Erythroblast (primary cell): Measurements from ENCODE around the gene AGK.

ENCODE experiments used
- GATA1 ChIP-seq: IDR thresholded peaks from 2 replicates; pipeline ENCODE4 v1.6.1; 2011; ENCODE audit warnings: low read depth, mild to moderate bottlenecking, control low read depth, low read length, moderate library complexity
- POLR2A ChIP-seq: IDR thresholded peaks from 2 replicates; pipeline ENCODE4 v1.6.1; 2011; ENCODE audit warnings: mild to moderate bottlenecking, low read length

DNA sequence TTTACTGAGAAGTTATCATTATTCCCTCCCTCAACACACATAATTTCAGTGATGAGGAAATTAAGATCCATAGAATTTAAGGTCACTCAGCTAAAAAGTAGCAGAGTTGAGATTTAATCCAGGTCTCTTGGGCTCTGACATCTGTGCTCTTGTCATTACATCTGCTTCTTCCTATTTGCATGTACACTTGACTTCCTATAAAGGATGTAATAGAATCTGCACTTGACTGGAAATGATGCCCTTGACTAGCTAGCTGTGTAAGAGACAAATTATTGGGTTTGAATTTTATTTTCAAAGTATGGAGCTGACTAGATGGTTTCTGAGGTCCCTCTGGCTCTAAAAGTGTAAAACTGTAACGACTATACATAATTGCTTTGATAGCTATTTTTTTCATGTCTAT is 59.5 kb downstream of the AGK start:
- TF ChIP-seq POLR2A (no peak), GATA1 (no peak)
